Ascending aorta (tissue), 2 donors: ENCODE data around the gene COMMD1. TPM values are rescaled to one million over a fixed set of nuclear protein-coding genes. Genes with fewer than 3 reads are reported as not detected.

Source experiments
- DNase-seq, 2 donors: peaks; one replicate each; pipeline ENCODE4 v3.0.0-alpha.2; 2019; ENCODE audit warnings: low spot score in 2 of 2
- H3K27ac ChIP-seq, 2 donors: fragments of 200-600 bp; sonication (generic); one replicate each; pipeline ENCODE4 v1.5.1; 2016 to 2017; ENCODE audit warnings: mild to moderate bottlenecking in 1 of 2
- H3K27me3 ChIP-seq: fragments of 200-600 bp; sonication (generic); one replicate; pipeline ENCODE4 v1.5.1; 2017
- H3K36me3 ChIP-seq, 2 donors: fragments of 200-600 bp; sonication (generic); one replicate each; pipeline ENCODE4 v1.5.1; 2016
- H3K4me1 ChIP-seq, 2 donors: fragments of 200-600 bp; sonication (generic); one replicate each; pipeline ENCODE4 v1.5.1; 2016 to 2017; ENCODE audit warnings: mild to moderate bottlenecking in 1 of 2
- H3K4me3 ChIP-seq, 2 donors: fragments of 200-600 bp; sonication (generic); one replicate each; pipeline ENCODE4 v1.5.1; 2016 to 2017; ENCODE audit warnings: mild to moderate bottlenecking in 1 of 2
- H3K9me3 ChIP-seq, 2 donors: fragments of 200-600 bp; sonication (generic); one replicate each; pipeline ENCODE4 v1.5.1; 2016
- CTCF ChIP-seq, 3 experiments: fragments of 200-600 bp in 2 of 3; fragments of 450-650 bp in 1 of 3; sonication (generic) in 2 of 3; IDR thresholded peaks; one replicate each; pipeline ENCODE4 v1.5.1; 2016 to 2019; ENCODE audit warnings: antibody characterized with exemption in 3 of 3, mild to moderate bottlenecking in 1 of 3, moderate library complexity in 1 of 3
- intact Hi-C: fragments of 100-400 bp; cut with DNase I; formaldehyde crosslinking; loops from one replicate; pipeline ENCODE4 v1.15.1; 2023
- total RNA-seq: library from RNA; depleted of rRNA; stranded (reverse); fragments of >200 nt; gene quantifications from one replicate; pipeline ENCODE4 v1.1.0, GENCODE V29; 2016

COMMD1 gene
- total RNA-seq, 1 donor from 2014 or later = 31.8 TPM

- peak in 2 of 3 experiments; percentile 18 to 37 for TF ChIP-seq CTCF (IDR thresholded peaks at IDR 0.05)
- Histone ChIP-seq H3K36me3 (no peaks in the 10 kb centered on the region), H3K4me3 (peak overlapping the region; percentile 28 to 60), H3K9me3 (no peaks in the 10 kb centered on the region), H3K4me1 (peaks cover 0 to 16% of the 10 kb centered on the region in 2 donors), H3K27me3 (no peaks in the 10 kb centered on the region), H3K27ac (peak overlapping the region; percentile 68 to 69)
- intact Hi-C loops = loop anchor here (5.0 kb wide), 2 partner anchors 41 to 54 kb away; no protein-coding TSS in a partner anchor
- no peak for DNase-seq
These were observed 65.5 kb downstream of the COMMD1 start for GRCh38 chr2:61970807-61971556.

- Histone ChIP-seq H3K27me3 (no peaks in the 10 kb centered on the region), H3K27ac (peak overlapping the region in 1 of 2 donors; percentile 19), H3K9me3 (peaks cover 6 to 18% of the 10 kb centered on the region in 2 donors), H3K4me1 (peaks cover 0 to 3% of the 10 kb centered on the region in 2 donors), H3K4me3 (no peak overlapping the region), H3K36me3 (no peaks in the 10 kb centered on the region)
- TF ChIP-seq CTCF (IDR thresholded peaks at IDR 0.05) = no peak
- intact Hi-C loops = no loop called here
- DNase-seq = no peak
These were observed 73.0 kb downstream of the COMMD1 start for GRCh38 chr2:61978522-61978921.

GRCh38 chr2:61980758-61981157, 75.3 kb downstream of the COMMD1 start:
- Histone ChIP-seq H3K9me3 (peaks cover 6 to 18% of the 10 kb centered on the region in 2 donors), H3K4me1 (peaks cover 0 to 3% of the 10 kb centered on the region in 2 donors), H3K4me3 (no peak overlapping the region), H3K36me3 (no peaks in the 10 kb centered on the region), H3K27me3 (no peaks in the 10 kb centered on the region), H3K27ac (no peak overlapping the region)
- intact Hi-C loops = no loop called here
- DNase-seq = no peak
- no peak for TF ChIP-seq CTCF (IDR thresholded peaks at IDR 0.05)

- no peak for TF ChIP-seq CTCF (IDR thresholded peaks at IDR 0.05)
- no peak for DNase-seq
- Histone ChIP-seq H3K4me3 (no peak overlapping the region), H3K27ac (no peak overlapping the region), H3K27me3 (no peaks in the 10 kb centered on the region), H3K36me3 (no peaks in the 10 kb centered on the region), H3K9me3 (peaks cover 6 to 26% of the 10 kb centered on the region in 2 donors), H3K4me1 (no peaks in the 10 kb centered on the region)
- intact Hi-C loops = no loop called here
These were observed 79.2 kb downstream of the COMMD1 start for GRCh38 chr2:61984682-61985081.

- no peak overlapping the region for H3K27ac ChIP-seq
- no peak for DNase-seq
- no peaks in the 10 kb centered on the region for H3K36me3 ChIP-seq
- no peaks in the 10 kb centered on the region for H3K4me1 ChIP-seq
- no peak overlapping the region for H3K4me3 ChIP-seq
- H3K9me3 ChIP-seq = peaks cover 0 to 8% of the 10 kb centered on the region in 2 donors
- no peak for TF ChIP-seq CTCF (IDR thresholded peaks at IDR 0.05)
- intact Hi-C loops = no loop called here
- H3K27me3 ChIP-seq = no peaks in the 10 kb centered on the region
These were observed 83.2 kb downstream of the COMMD1 start for GRCh38 chr2:61988462-61989366.
